ENCODE results near the gene GPRIN3.

The GPRIN3 gene

DNA sequence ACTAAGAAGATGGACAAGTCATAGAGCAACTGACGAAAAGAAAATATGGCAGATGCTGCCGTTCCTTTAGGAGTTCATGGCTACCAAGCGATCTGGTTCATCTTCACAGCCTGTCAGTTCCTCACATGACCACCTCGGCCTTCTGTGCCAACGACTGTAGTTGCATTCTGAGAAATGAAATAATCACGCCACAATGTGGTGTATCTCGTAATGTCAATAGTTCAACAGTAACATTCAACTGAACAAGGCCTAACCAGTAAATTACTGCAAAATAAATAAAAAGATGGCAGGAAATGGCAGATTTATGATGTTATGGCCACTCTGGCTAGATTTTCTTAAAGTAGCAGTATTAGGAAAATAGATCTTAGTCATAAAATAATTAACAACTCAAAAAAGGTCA, 4.4 kb downstream of the GPRIN3 start:
- TF ChIP-seq, protein P1, sequence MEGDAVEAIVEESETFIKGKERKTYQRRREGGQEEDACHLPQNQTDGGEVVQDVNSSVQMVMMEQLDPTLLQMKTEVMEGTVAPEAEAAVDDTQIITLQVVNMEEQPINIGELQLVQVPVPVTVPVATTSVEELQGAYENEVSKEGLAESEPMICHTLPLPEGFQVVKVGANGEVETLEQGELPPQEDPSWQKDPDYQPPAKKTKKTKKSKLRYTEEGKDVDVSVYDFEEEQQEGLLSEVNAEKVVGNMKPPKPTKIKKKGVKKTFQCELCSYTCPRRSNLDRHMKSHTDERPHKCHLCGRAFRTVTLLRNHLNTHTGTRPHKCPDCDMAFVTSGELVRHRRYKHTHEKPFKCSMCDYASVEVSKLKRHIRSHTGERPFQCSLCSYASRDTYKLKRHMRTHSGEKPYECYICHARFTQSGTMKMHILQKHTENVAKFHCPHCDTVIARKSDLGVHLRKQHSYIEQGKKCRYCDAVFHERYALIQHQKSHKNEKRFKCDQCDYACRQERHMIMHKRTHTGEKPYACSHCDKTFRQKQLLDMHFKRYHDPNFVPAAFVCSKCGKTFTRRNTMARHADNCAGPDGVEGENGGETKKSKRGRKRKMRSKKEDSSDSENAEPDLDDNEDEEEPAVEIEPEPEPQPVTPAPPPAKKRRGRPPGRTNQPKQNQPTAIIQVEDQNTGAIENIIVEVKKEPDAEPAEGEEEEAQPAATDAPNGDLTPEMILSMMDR (IDR thresholded peaks at IDR 0.05; ENCODE audit: low read depth, low read length, missing control alignments) = no peak
- no peak for DNase-seq (ENCODE audit: extremely low read depth, low read depth)
- no peak overlapping the region for H3K4me3 ChIP-seq (replicated peaks; ENCODE audit: low read depth, low read length)

- TF ChIP-seq, protein P1 (IDR thresholded peaks at IDR 0.05; ENCODE audit: low read depth, low read length, missing control alignments) = no peak
- no peak for DNase-seq (ENCODE audit: extremely low read depth, low read depth)
- no peak overlapping the region for H3K4me3 ChIP-seq (replicated peaks; ENCODE audit: low read depth, low read length)
Observed at GRCh38 chr4:89301902-89302301, 5.7 kb downstream of the GPRIN3 start.

GRCh38 chr4:89301003-89301402, 6.6 kb downstream of the GPRIN3 start:
- DNase-seq (ENCODE audit: extremely low read depth, low read depth) = no peak
- no peak overlapping the region for H3K4me3 ChIP-seq (replicated peaks; ENCODE audit: low read depth, low read length)

GRCh38 chr4:89300499-89300898, 7.1 kb downstream of the GPRIN3 start:
- TF ChIP-seq, protein P1 (IDR thresholded peaks at IDR 0.05; ENCODE audit: low read depth, low read length, missing control alignments) = no peak
- DNase-seq (ENCODE audit: extremely low read depth, low read depth) = no peak
- H3K4me3 ChIP-seq (replicated peaks; ENCODE audit: low read depth, low read length) = no peak overlapping the region

More at GRCh38 chr4:89301003-89301402, 6.6 kb downstream of the GPRIN3 start:
- TF ChIP-seq, protein P1 (IDR thresholded peaks at IDR 0.05; ENCODE audit: low read depth, low read length, missing control alignments) = no peak

GRCh38 chr4:89300060-89300459, 7.5 kb downstream of the GPRIN3 start:
- DNase-seq (ENCODE audit: extremely low read depth, low read depth) = no peak
- TF ChIP-seq, protein P1 (IDR thresholded peaks at IDR 0.05; ENCODE audit: low read depth, low read length, missing control alignments) = no peak
- no peak overlapping the region for H3K4me3 ChIP-seq (replicated peaks; ENCODE audit: low read depth, low read length)

- no peak for DNase-seq (ENCODE audit: extremely low read depth, low read depth)
- no peak overlapping the region for H3K4me3 ChIP-seq (replicated peaks; ENCODE audit: low read depth, low read length)
- TF ChIP-seq, protein P1 (IDR thresholded peaks at IDR 0.05; ENCODE audit: low read depth, low read length, missing control alignments) = no peak
Observed at GRCh38 chr4:89299153-89299791, 8.3 kb downstream of the GPRIN3 start.

- H3K4me3 ChIP-seq (replicated peaks; ENCODE audit: low read depth, low read length) = no peak overlapping the region
- no peak for DNase-seq (ENCODE audit: extremely low read depth, low read depth)
- TF ChIP-seq, protein P1 (IDR thresholded peaks at IDR 0.05; ENCODE audit: low read depth, low read length, missing control alignments) = no peak
Observed at GRCh38 chr4:89298788-89299152, 8.8 kb downstream of the GPRIN3 start.

All from HFF-Myc (cell line).